Measurements from ENCODE around the gene TMEM234.

DNA sequence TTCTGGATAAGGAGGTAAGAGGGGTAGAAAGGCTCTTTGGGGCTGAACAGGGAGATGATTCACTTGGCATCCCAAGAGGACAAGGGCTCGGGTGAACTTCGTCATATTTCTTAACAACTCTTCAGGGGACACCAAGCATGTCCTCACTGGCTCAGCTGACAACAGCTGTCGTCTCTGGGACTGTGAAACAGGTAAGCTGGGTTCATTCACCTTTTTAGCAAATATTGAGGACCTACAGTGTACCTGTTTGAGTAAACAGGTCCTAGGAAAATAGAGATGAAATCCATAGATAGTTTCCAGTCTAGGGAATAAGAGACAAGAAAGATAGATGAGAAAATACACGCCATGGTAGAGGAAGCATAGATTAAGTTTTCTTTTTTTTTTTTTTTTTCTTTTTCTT lies 2.1 kb upstream of the TMEM234 start:
- TF ChIP-seq, protein P1, sequence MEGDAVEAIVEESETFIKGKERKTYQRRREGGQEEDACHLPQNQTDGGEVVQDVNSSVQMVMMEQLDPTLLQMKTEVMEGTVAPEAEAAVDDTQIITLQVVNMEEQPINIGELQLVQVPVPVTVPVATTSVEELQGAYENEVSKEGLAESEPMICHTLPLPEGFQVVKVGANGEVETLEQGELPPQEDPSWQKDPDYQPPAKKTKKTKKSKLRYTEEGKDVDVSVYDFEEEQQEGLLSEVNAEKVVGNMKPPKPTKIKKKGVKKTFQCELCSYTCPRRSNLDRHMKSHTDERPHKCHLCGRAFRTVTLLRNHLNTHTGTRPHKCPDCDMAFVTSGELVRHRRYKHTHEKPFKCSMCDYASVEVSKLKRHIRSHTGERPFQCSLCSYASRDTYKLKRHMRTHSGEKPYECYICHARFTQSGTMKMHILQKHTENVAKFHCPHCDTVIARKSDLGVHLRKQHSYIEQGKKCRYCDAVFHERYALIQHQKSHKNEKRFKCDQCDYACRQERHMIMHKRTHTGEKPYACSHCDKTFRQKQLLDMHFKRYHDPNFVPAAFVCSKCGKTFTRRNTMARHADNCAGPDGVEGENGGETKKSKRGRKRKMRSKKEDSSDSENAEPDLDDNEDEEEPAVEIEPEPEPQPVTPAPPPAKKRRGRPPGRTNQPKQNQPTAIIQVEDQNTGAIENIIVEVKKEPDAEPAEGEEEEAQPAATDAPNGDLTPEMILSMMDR (IDR thresholded peaks at IDR 0.05; ENCODE audit: low read length): no peak
- TF ChIP-seq EZH2 (optimal IDR thresholded peaks at IDR 0.05; ENCODE audit: low read depth, low read length): no peak
